GM18505 (cell line): ENCODE data around the gene TM4SF1.
"Not testable (repeated sequence)": the region's sequence is repeated elsewhere in the genome, so short reads cannot be mapped to it uniquely, and the experiment has no call there.

Experiments
- ATAC-seq: cut with Tn5 transposase; IDR thresholded peaks from one replicate; pipeline ENCODE4 v1.9.1; 2021; ENCODE audit not compliant: unreplicated experiment
- POLR2A ChIP-seq: IDR thresholded peaks from 4 replicates; pipeline ENCODE4 v1.6.1; 2011; ENCODE audit warnings: borderline replicate concordance; ENCODE audit not compliant: insufficient read depth, insufficient read length; ENCODE audit errors: extremely low read depth

TM4SF1 gene

DNA sequence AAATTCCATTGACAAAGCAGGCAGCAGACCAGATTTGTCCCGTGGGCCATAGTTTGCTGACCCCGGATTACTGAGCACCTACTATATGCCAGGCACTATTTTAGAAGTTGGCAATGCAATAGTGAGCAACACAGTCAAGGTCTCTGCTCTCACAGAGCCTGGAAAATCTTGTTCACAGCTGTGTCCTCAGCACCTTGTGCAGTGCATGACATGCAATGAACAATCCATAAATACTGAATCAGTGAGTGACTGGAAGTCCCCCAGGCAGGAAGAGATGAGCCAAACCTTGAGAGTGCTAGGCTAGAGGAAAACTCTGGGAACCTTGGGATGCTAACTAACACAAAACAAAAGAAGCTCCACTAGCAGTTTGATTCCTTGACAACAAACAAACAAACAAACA, 14.4 kb downstream of the TM4SF1 start:
- no peak for ATAC-seq
- TF ChIP-seq POLR2A: no peak

DNA sequence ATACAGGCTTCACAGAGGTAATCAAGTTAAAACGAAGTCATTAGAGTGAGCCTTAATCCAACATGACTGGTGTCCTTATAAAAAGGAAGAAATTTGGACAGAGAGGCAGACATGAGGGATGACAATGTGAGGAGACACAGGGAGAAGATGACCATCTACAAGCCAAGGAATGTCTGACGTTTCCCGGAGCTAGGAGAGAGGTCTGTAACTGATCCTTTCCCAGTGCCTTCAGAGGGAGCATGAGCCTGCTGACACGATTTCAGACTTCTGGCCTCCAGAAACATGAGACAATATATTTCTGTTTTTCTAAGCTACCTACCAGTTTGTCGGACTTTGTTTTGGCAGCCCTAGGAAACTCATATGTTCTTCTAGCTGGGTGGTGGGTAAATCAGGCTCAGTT, 15.1 kb downstream of the TM4SF1 start:
- no peak for ATAC-seq

DNA sequence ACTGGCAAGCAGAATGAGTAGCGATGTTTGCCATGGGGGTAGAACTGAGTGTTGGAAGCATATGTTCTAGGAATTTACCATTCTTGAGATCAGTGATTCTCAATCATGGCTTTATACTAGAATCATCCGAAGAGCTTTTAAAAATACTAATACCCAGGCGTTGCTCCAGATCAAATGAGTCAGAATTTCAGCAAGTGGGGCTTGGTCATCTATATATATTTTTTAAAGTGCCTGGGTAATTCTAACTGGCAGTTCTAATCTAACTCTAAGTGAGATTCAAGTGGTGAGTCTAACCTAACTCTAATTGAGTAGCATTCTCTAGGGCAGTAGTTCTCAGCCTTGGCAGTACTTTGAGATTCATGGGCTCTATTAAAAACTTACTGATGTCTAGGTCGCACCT, 20.8 kb downstream of the TM4SF1 start:
- ATAC-seq: no peak
- no peak for TF ChIP-seq POLR2A

More for the DNA sequence above, 15.1 kb downstream of the TM4SF1 start:
- no peak for TF ChIP-seq POLR2A

DNA sequence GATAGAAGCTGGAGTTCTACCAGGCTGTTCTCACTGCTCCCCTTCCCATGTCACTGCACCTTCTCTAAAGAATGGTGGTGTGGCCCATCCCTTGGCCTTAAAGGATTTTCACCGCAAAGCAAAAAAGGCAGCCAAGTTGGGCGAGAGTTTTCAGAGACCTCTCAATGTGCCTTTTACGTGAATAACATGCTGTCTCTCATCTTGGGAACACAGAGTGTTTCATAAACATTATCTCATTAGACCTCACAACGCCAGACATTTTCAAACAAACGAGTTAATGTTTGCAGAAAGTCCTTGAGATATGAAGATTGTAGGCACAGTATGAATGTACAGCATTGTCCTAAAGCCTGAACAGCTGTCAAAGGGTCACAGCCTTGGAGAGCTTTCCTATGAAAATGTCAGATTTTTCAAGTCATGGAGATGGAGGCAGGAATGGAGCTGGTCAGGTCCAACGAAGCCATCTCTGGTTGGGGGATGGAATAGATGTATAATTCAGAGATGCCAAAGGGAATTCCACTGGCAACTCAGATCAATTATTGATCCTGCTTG, 21.3 kb downstream of the TM4SF1 start:
- no peak for ATAC-seq
- no peak for TF ChIP-seq POLR2A

DNA sequence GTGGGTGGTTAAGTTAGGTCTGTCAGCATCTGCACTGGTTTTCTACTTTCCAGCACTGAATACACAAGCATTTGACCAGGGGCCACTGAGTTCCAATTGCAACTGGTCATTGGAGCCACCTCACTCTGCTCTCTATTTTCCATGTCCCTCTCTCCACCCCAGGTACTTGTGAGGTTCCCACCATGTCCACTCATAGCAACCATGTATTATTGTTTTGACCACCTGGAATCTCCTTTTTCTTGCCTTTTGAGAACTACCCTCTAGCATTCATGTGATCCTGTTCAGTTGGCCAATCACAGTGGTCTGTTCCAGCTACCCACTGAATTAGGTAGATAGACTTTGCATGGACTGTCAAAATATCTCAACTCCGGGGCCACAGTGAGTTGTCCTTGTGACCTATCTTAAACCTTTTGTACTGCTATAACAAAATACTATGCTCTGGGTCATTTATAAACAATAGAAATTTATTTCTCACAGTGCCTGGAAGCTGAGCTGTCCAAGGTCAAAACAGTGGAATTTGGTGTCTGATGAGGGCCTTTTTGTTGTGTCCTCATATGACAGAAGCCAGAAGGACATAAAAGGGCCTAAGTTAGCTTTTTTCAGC, 23.8 kb downstream of the TM4SF1 start:
- no peak for ATAC-seq
- TF ChIP-seq POLR2A: no peak

DNA sequence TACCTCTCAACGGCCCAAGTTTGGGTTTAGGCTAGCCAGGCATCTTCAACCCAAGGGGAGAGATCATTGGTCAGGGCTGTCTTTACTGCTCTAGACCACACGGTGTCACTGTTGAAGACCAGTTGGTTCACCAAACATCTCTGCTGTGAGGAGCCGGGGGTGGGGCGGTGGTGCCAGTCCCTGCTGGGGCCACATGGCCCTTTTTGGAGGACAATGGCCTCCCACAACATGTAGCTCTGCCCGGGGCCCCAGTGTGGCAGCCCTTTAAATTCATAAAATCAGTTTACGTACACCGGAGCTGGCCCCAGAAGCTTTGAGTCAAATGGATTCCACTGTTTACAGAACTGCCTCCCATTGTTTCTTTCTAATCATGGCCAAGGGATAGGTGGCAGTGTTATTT, 24.9 kb downstream of the TM4SF1 start:
- peak; percentile 86 for ATAC-seq
- no peak for TF ChIP-seq POLR2A

DNA sequence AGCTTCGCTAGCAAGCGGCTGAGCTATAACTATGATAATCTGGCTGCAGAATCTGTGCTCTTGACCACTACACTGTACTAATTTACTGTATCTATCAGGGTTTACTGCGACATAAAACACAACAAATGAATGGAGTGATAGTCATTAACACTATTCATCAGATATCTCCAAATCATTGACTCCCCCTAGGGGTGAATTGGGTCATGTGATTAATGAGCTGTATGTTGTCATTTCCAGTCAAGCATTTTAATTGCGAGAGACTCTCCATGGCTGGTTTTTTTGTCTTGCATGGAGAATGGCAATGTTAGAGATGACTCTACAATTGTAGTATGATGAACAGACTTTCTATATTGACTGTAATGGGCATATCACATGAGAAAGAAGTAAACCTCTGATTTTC, 33.5 kb downstream of the TM4SF1 start:
- no peak for ATAC-seq
- TF ChIP-seq POLR2A: no peak

DNA sequence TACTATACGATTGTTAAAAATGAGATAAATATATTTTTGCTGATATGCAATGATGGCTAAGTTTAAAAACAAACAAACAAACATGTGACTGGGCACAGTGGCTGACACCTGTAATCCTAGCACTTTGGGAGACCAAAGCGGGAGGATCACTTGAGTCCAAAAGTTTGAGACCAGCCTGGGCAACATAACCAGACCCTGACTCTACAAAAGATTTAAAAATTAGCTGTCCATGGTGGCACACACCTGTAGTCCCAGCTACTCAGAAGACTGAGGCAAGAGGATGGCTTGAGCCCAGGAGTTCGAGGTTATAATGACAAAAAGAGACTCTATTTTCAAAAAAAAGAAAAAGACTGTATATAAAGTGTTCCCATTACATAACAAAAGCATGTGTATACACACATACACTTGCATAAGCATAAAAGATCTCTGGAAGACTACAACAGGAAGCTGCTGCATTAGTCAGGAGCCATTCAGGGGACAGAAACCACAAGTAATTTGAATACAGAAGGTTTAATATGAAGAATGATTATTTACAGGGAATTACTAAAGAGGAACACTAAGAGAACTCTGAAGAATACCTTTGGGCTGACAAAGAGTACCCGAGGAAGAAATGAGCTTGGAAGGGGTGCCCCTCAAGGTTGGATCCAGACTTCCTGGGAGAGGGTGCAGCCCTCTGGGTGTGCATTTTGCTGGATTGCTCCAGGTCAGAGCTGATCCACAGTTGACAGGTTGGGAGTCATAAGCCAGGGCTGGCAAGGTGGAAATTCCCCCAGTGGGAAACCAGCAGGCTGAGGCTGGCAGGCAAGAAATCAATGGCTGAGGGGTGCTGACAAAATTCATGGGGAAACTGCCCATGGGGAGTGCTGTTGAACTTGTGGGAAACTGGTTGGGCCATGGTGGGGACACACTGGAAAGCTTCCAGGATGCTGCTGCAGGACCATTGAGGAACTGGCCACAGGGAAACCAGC, 34.8 kb downstream of the TM4SF1 start:
- no peak for ATAC-seq

DNA sequence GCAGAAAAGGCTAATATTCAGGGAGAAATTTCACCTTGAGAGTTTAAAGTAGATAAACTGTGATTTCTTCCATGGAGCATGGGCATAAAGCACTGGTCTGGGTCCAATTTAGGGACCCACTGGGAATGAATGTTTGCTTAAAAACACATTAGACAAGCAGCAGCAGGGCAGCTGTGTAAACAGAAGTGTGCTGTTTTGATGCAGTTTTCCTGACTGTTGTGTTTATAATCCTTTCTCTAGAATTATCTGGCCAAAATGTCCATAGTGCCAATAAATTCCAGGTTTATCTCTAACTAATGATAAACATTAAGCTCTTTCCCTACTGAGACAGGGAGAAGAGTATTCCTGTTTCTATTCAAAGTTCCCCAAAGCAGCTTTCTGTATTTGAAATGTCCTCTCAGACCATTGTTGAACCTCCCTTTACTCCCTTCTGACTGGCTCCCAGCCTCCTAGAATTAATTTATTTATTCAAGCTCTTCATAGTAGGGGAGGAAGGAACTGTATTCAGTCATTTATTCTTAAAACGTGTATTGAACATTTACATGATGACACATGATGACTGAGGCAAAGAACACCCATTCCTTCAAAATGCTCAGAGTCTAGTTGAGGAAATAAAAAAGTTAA, 37.0 kb downstream of the TM4SF1 start:
- ATAC-seq: no peak

More for the DNA sequence above, 34.8 kb downstream of the TM4SF1 start:
- TF ChIP-seq POLR2A: no peak

DNA sequence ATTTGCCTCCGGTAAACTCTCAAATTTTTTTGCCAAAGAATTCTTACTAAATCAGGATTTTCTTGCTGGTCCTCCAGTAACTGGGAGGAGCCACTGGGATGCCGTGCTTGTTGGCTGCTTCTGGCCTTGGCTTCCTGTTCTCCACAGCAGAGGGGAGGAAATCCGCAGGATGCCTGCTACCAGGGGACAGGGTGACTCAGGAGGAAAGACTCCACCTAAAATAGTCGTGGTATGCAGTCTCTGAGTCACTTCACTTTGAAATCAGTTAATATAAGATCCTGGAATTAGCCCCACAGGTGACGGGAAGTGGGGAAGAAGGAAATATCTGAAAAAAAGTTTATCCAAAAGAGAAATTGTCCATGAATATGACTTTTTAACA, 37.5 kb downstream of the TM4SF1 start:
- no peak for ATAC-seq
- TF ChIP-seq POLR2A: no peak

More for the DNA sequence above, 37.0 kb downstream of the TM4SF1 start:
- TF ChIP-seq POLR2A: no peak

DNA sequence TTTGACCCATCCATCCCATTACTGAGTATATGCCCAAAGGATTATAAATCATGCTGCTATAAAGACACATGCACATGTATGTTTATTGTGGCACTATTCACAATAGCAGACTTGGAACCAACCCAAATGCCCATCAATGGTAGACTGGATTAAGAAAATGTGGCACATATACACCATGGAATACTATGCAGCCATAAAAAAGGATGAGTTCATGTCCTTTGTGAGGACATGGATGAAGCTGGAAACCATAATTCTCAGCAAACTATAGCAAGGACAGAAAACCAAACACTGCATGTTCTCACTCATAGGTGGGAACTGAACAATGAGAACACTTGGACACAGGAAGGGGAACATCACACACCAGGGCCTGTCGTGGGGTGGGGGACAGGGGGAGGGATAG, 40.0 kb downstream of the TM4SF1 start:
- ATAC-seq: not testable (repeated sequence)

DNA sequence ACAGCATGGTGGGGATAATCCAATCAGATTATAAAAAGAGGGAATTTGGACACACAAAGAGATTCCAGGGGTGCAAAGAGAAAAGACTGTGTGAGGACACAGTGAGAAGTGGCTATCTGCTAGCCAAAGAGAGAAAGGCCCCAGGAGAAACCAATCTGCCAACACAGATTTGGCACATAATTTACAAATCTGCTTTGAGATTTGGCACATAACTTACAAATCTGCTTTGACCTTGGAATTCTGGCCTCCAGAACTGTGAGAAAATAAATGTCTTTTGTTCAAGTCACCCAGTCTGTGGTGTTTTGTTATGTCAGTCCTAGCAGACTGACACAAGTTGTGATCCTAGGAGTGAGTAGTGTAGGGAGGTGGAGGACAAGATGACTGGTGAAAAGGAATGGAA, 40.5 kb downstream of the TM4SF1 start:
- TF ChIP-seq POLR2A: no peak
- no peak for ATAC-seq

DNA sequence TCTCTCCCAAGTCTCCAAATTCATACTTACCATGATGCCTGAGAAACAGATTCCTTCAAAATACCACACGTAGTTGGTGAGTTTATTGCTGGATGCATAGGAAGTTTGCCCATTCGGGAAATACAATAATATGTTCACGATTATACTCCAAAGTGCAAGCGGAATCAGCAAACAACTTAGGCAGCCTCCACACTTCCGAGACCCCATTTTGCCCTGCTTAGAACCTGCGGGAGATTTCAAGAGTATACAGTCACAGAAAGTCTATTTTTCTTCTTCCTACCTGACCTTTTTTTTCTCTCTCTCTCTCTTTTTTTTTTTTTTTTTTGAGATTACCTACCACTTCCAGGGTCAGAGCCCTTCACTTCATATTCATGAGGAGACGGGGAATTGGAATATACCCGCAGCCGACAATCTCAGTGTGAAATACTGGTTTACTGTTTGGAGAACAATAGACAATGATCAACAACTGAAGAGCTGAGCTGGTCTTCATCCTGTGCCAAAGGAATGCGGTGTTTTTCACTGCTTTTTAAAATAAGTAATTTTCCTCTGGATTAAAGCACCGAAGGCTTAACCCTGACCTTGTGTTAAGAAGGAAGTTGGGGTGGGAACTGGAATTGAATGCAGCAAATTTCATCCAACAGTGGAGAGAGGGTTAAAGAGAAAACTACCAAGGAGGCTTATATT, 44.1 kb downstream of the TM4SF1 start, which contains the start of gene TM4SF18:
TM4SF18 (minus strand) TSS at position 461 of the 684 bp plus-strand sequence; CDS start at position 207, 254 bp downstream.
- ATAC-seq: no peak
- no peak for TF ChIP-seq POLR2A
